H9 (cell line): ENCODE results near the gene TPSB2. TPM values are rescaled to one million over a fixed set of nuclear protein-coding genes. Genes with fewer than 3 reads are reported as not detected.

ENCODE experiments used
- DNase-seq: peaks from one replicate; pipeline ENCODE4 v3.0.0-alpha.2; 2017
- H2AFZ ChIP-seq: one replicate; pipeline ENCODE4 v1.6.1; 2013; ENCODE audit warnings: mild to moderate bottlenecking, low read length, control low read depth, moderate library complexity
- H2AK5ac ChIP-seq: 2 replicates; pipeline ENCODE4 v1.6.1; 2013; ENCODE audit warnings: low read length, control low read depth, mixed read lengths; ENCODE audit not compliant: insufficient read length
- H2BK120ac ChIP-seq: one replicate; pipeline ENCODE4 v1.6.1; 2013; ENCODE audit warnings: low read depth, mild to moderate bottlenecking, low read length, control low read depth, inconsistent platforms; ENCODE audit not compliant: poor library complexity, severe bottlenecking
- H2BK12ac ChIP-seq: 2 replicates; pipeline ENCODE4 v1.6.1; 2013; ENCODE audit warnings: low read length, control low read depth, mixed read lengths, low read depth; ENCODE audit not compliant: insufficient read length
- H2BK15ac ChIP-seq: 2 replicates; pipeline ENCODE4 v1.6.1; 2013; ENCODE audit warnings: low read depth, low read length, control low read depth
- H2BK20ac ChIP-seq: one replicate; pipeline ENCODE4 v1.6.1; 2013; ENCODE audit warnings: low read depth, mild to moderate bottlenecking, low read length, control low read depth, inconsistent platforms; ENCODE audit not compliant: poor library complexity, severe bottlenecking
- H2BK5ac ChIP-seq: 2 replicates; pipeline ENCODE4 v1.6.1; 2013; ENCODE audit warnings: low read length, control low read depth, mixed read lengths; ENCODE audit not compliant: insufficient read length
- H3K14ac ChIP-seq: 2 replicates; pipeline ENCODE4 v1.6.1; 2013; ENCODE audit warnings: low read length, control low read depth; ENCODE audit not compliant: insufficient read depth
- H3K18ac ChIP-seq: 2 replicates; pipeline ENCODE4 v1.6.1; 2013; ENCODE audit warnings: low read depth, mild to moderate bottlenecking, mixed read lengths, low read length, control low read depth; ENCODE audit not compliant: insufficient read length
- H3K23ac ChIP-seq: 2 replicates; pipeline ENCODE4 v1.6.1; 2013; ENCODE audit warnings: low read length, control low read depth, mixed read lengths, low read depth; ENCODE audit not compliant: insufficient read length
- H3K23me2 ChIP-seq: 2 replicates; pipeline ENCODE4 v1.6.1; 2013; ENCODE audit warnings: low read depth, mild to moderate bottlenecking, mixed read lengths, low read length, control low read depth; ENCODE audit not compliant: insufficient read length, poor library complexity, severe bottlenecking
- H3K27ac ChIP-seq: 2 replicates; pipeline ENCODE4 v1.5.1; 2013; ENCODE audit warnings: low read length, control low read depth, mixed read lengths, low read depth; ENCODE audit not compliant: insufficient read length
- H3K27me3 ChIP-seq: 2 replicates; pipeline ENCODE4 v1.6.1; 2013; ENCODE audit warnings: low read length, control low read depth, inconsistent platforms; ENCODE audit not compliant: insufficient read depth
- H3K4ac ChIP-seq: 2 replicates; pipeline ENCODE4 v1.6.1; 2013; ENCODE audit warnings: low read depth, mild to moderate bottlenecking, control low read depth, inconsistent platforms, low read length, moderate library complexity
- H3K4me1 ChIP-seq: 2 replicates; pipeline ENCODE4 v1.6.1; 2013; ENCODE audit warnings: low read length, control low read depth, inconsistent platforms; ENCODE audit not compliant: insufficient read depth
- H3K4me2 ChIP-seq: 2 replicates; pipeline ENCODE4 v1.6.1; 2013; ENCODE audit warnings: low read length, control low read depth, mixed read lengths; ENCODE audit not compliant: insufficient read length, insufficient read depth
- H3K56ac ChIP-seq: 2 replicates; pipeline ENCODE4 v1.6.1; 2013; ENCODE audit warnings: low read depth, mild to moderate bottlenecking, mixed read lengths, low read length, control low read depth; ENCODE audit not compliant: insufficient read length
- H3K79me1 ChIP-seq: 2 replicates; pipeline ENCODE4 v1.6.1; 2013; ENCODE audit warnings: low read depth, mild to moderate bottlenecking, moderate library complexity, low read length, control low read depth, inconsistent platforms; ENCODE audit not compliant: insufficient read depth, poor library complexity, severe bottlenecking
- H3K79me2 ChIP-seq: 2 replicates; pipeline ENCODE4 v1.6.1; 2013; ENCODE audit warnings: low read length, control low read depth, inconsistent platforms; ENCODE audit not compliant: insufficient read depth
- H3K9ac ChIP-seq: 2 replicates; pipeline ENCODE4 v1.6.1; 2013; ENCODE audit warnings: low read length, control low read depth, mixed read lengths; ENCODE audit not compliant: insufficient read length; ENCODE audit errors: extremely low read depth
- H3K9me3 ChIP-seq: one replicate; pipeline ENCODE4 v1.6.1; 2013; ENCODE audit warnings: low read depth, low read length, inconsistent platforms; ENCODE audit not compliant: control insufficient read depth
- H3T11ph ChIP-seq: one replicate; pipeline ENCODE4 v1.6.1; 2013; ENCODE audit warnings: mild to moderate bottlenecking, low read length, control low read depth, inconsistent platforms
- H4K20me1 ChIP-seq: one replicate; pipeline ENCODE4 v1.6.1; 2013; ENCODE audit not compliant: control insufficient read depth, insufficient read length, insufficient read depth
- H4K5ac ChIP-seq: 2 replicates; pipeline ENCODE4 v1.6.1; 2013; ENCODE audit warnings: low read depth, mild to moderate bottlenecking, mixed read lengths, low read length, control low read depth; ENCODE audit not compliant: insufficient read length
- H4K8ac ChIP-seq: replicated peaks from 2 replicates; pipeline ENCODE4 v1.6.1; 2013; ENCODE audit warnings: low read length, control low read depth, mixed read lengths, low read depth; ENCODE audit not compliant: insufficient read length
- H4K91ac ChIP-seq: 2 replicates; pipeline ENCODE4 v1.6.1; 2013; ENCODE audit warnings: low read depth, mild to moderate bottlenecking, moderate library complexity, mixed read lengths, low read length, control low read depth; ENCODE audit not compliant: insufficient read length
- H3K27ac Mint-ChIP-seq, 3 experiments: 2 replicates in 2 of 3; 3 replicates in 1 of 3; pipeline ENCODE4 v1.8.0; 2020 to 2021; ENCODE audit warnings: mixed read lengths in 3 of 3, mild to moderate bottlenecking in 1 of 3, moderate library complexity in 1 of 3
- H3K27me3 Mint-ChIP-seq: 2 replicates; pipeline ENCODE4 v1.8.0; 2021; ENCODE audit warnings: low read depth, mild to moderate bottlenecking, moderate library complexity, mixed read lengths
- H3K36me3 Mint-ChIP-seq, 3 experiments: 2 replicates in 2 of 3; 3 replicates in 1 of 3; pipeline ENCODE4 v1.8.0; 2020 to 2021; ENCODE audit warnings: low read depth in 3 of 3, mixed read lengths in 3 of 3; ENCODE audit not compliant: insufficient read depth in 1 of 3
- H3K4me1 Mint-ChIP-seq, 2 experiments: 2 replicates each; pipeline ENCODE4 v1.8.0; 2020; ENCODE audit warnings: mixed read lengths in 2 of 2
- H3K4me3 Mint-ChIP-seq, 2 experiments: 2 replicates in 1 of 2; 3 replicates in 1 of 2; pipeline ENCODE4 v1.8.0; 2020 to 2021; ENCODE audit warnings: mild to moderate bottlenecking in 2 of 2, mixed read lengths in 2 of 2, moderate library complexity in 1 of 2
- H3K9me3 Mint-ChIP-seq, 2 experiments: 2 replicates in 1 of 2; 3 replicates in 1 of 2; pipeline ENCODE4 v1.8.0; 2020; ENCODE audit warnings: mild to moderate bottlenecking in 2 of 2, mixed read lengths in 2 of 2, moderate library complexity in 1 of 2
- CTCF ChIP-seq: fragments of 200-600 bp; sonication (generic); conservative IDR thresholded peaks from 3 replicates; pipeline ENCODE4 v1.8.0; 2021; ENCODE audit warnings: antibody characterized with exemption, mild to moderate bottlenecking
- WGBS: extraction: QIAGEN DNeasy Blood & Tissue Kit; methylation state at CpG from one replicate; pipeline ENCODE4 v1.1.7; 2013; ENCODE audit warnings: missing lambda C conversion rate, low lambda C conversion rate, mixed read lengths; ENCODE audit not compliant: insufficient read length; ENCODE audit errors: extremely low coverage; 5-methylcytosine and 5-hydroxymethylcytosine counted together
- total RNA-seq: library from RNA; stranded (reverse); gene quantifications from 2 replicates; pipeline ENCODE4 v1.2.1, GENCODE V29; 2021

Gene TPSB2
- total RNA-seq, 1 experiment from 2014 or later = not detected

- Histone ChIP-seq H2BK12ac (no peak overlapping the region), H2BK120ac (no peak overlapping the region), H3K27me3 (no peaks in the 10 kb centered on the region), H3K4ac (no peak overlapping the region), H4K20me1 (no peaks in the 10 kb centered on the region), H3K23ac (no peak overlapping the region), H3K18ac (no peak overlapping the region), H2BK5ac (no peak overlapping the region), H4K5ac (no peak overlapping the region), H3K56ac (no peak overlapping the region), H3K4me2 (no peak overlapping the region), H3K4me1 (no peaks in the 10 kb centered on the region), H2BK15ac (no peak overlapping the region), H2AK5ac (no peak overlapping the region), H3K79me1 (no peaks in the 10 kb centered on the region), H3K14ac (no peak overlapping the region), H3K9me3 (no peaks in the 10 kb centered on the region), H3T11ph (no peak overlapping the region), H2BK20ac (no peak overlapping the region), H3K23me2 (no peaks in the 10 kb centered on the region), H2AFZ (no peak overlapping the region), H3K79me2 (no peaks in the 10 kb centered on the region), H4K91ac (no peak overlapping the region), H4K8ac (no peak overlapping the region), H3K27ac (no peak overlapping the region), H3K9ac (no peak overlapping the region)
- H3K9me3 Mint-ChIP-seq = no peaks in the 10 kb centered on the region
- TF ChIP-seq CTCF = no peak
- peak overlapping the region in 1 of 3 experiments; percentile 16; a peak in 1 of 7 replicates for H3K27ac Mint-ChIP-seq
- H3K4me1 Mint-ChIP-seq = no peaks in the 10 kb centered on the region
- peaks cover 0 to 31% (median 25%) of the 10 kb centered on the region in 3 experiments; a peak in 6 of 7 replicates for H3K36me3 Mint-ChIP-seq
- H3K4me3 Mint-ChIP-seq = no peak overlapping the region
- no peak for DNase-seq
- H3K27me3 Mint-ChIP-seq = no peaks in the 10 kb centered on the region
- WGBS = no CpG with 5 or more reads among the region's 22 CpGs
These were observed 21.6 kb downstream of the TPSB2 start for GRCh38 chr16:1208239-1208830.
